Measurements from ENCODE around the gene TNNC1. TPM values are rescaled to one million over a fixed set of nuclear protein-coding genes. Genes with fewer than 3 reads are reported as not detected.

The TNNC1 gene
- total RNA-seq, 1 experiment from 2014 or later, result 5.6 TPM

GRCh38 chr3:52437326-52438103, 16.3 kb downstream of the TNNC1 start:
- Histone ChIP-seq H3K27ac (ENCODE audit: insufficient read length, low read depth, low read length) (no peak overlapping the region), H3K9ac (ENCODE audit: extremely low read depth, insufficient read length, low read length) (no peak overlapping the region)

More at GRCh38 chr3:52437326-52438103, 16.3 kb downstream of the TNNC1 start:
- no peak overlapping the region for H2BK20ac ChIP-seq (ENCODE audit: low read depth, low read length, poor library complexity, severe bottlenecking)
- no peaks in the 10 kb centered on the region for H3K79me1 ChIP-seq (ENCODE audit: insufficient read depth, low read depth, low read length, poor library complexity, severe bottlenecking)
- no peak overlapping the region for H4K8ac ChIP-seq (replicated peaks; ENCODE audit: insufficient read length, low read depth, low read length)
- H3K23ac ChIP-seq (ENCODE audit: insufficient read length, low read depth, low read length), result no peak overlapping the region
- H3K79me2 ChIP-seq (ENCODE audit: insufficient read depth, low read length), result no peaks in the 10 kb centered on the region
- no peak for DNase-seq
- no peak overlapping the region for H3K4ac ChIP-seq (ENCODE audit: low read depth, low read length)
- H4K20me1 ChIP-seq (ENCODE audit: control insufficient read depth, insufficient read depth, insufficient read length), result no peaks in the 10 kb centered on the region
- Mint-ChIP-seq H3K36me3 (ENCODE audit: insufficient read depth in 1 of 3, low read depth in 3 of 3) (no peaks in the 10 kb centered on the region), H3K9me3 (no peaks in the 10 kb centered on the region), H3K27ac (no peak overlapping the region), H3K4me1 (peaks cover 14 to 22% of the 10 kb centered on the region in 2 experiments), H3K4me3 (no peak overlapping the region), H3K27me3 (ENCODE audit: low read depth) (peaks cover under 1% of the 10 kb centered on the region; the same call in 1 of the 2 replicates)
- H2AFZ ChIP-seq (ENCODE audit: low read length), result no peak overlapping the region
- no peak overlapping the region for H3T11ph ChIP-seq (ENCODE audit: low read length)
- no peak overlapping the region for H2BK12ac ChIP-seq (ENCODE audit: insufficient read length, low read depth, low read length)
- no peak overlapping the region for H3K14ac ChIP-seq (ENCODE audit: insufficient read depth, low read length)
- no CpG with 5 or more reads among the region's 15 CpGs for WGBS (ENCODE audit: extremely low coverage, insufficient read length, low lambda C conversion rate)
- TF ChIP-seq CTCF (conservative IDR thresholded peaks at IDR 0.05), result no peak
- H3K23me2 ChIP-seq (ENCODE audit: insufficient read length, low read depth, low read length, poor library complexity, severe bottlenecking), result no peaks in the 10 kb centered on the region
- H4K91ac ChIP-seq (ENCODE audit: insufficient read length, low read depth, low read length), result no peak overlapping the region
- H2BK120ac ChIP-seq (ENCODE audit: low read depth, low read length, poor library complexity, severe bottlenecking), result no peak overlapping the region
- H2BK15ac ChIP-seq (ENCODE audit: low read depth, low read length), result no peak overlapping the region
- no peak overlapping the region for H4K5ac ChIP-seq (ENCODE audit: insufficient read length, low read depth, low read length)
- H3K4me2 ChIP-seq (ENCODE audit: insufficient read depth, insufficient read length, low read length), result no peak overlapping the region
- no peaks in the 10 kb centered on the region for H3K27me3 ChIP-seq (ENCODE audit: insufficient read depth, low read length)
- H2BK5ac ChIP-seq (ENCODE audit: insufficient read length, low read length), result no peak overlapping the region
- no peaks in the 10 kb centered on the region for H3K9me3 ChIP-seq (ENCODE audit: control insufficient read depth, low read depth, low read length)
- no peak overlapping the region for H2AK5ac ChIP-seq (ENCODE audit: insufficient read length, low read length)
- H3K56ac ChIP-seq (ENCODE audit: insufficient read length, low read depth, low read length), result no peak overlapping the region
- H3K18ac ChIP-seq (ENCODE audit: insufficient read length, low read depth, low read length), result no peak overlapping the region
- no peaks in the 10 kb centered on the region for H3K4me1 ChIP-seq (ENCODE audit: insufficient read depth, low read length)
